Measurements from ENCODE around the gene ABCF2.

Gene ABCF2

GRCh38 chr7:151250181-151251132, 23.5 kb upstream of the ABCF2 start:
- DNase-seq, result no peak
- Histone ChIP-seq H3K4me3 (ENCODE audit: low read depth, low read length) (no peak overlapping the region), H3K36me3 (no peaks in the 10 kb centered on the region), H3K9me3 (no peaks in the 10 kb centered on the region), H3K4me1 (peaks cover 6% of the 10 kb centered on the region), H3K27me3 (no peaks in the 10 kb centered on the region)
- TF ChIP-seq, protein P1, sequence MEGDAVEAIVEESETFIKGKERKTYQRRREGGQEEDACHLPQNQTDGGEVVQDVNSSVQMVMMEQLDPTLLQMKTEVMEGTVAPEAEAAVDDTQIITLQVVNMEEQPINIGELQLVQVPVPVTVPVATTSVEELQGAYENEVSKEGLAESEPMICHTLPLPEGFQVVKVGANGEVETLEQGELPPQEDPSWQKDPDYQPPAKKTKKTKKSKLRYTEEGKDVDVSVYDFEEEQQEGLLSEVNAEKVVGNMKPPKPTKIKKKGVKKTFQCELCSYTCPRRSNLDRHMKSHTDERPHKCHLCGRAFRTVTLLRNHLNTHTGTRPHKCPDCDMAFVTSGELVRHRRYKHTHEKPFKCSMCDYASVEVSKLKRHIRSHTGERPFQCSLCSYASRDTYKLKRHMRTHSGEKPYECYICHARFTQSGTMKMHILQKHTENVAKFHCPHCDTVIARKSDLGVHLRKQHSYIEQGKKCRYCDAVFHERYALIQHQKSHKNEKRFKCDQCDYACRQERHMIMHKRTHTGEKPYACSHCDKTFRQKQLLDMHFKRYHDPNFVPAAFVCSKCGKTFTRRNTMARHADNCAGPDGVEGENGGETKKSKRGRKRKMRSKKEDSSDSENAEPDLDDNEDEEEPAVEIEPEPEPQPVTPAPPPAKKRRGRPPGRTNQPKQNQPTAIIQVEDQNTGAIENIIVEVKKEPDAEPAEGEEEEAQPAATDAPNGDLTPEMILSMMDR (IDR thresholded peaks at IDR 0.05; ENCODE audit: low read depth, low read length), result no peak

DNA sequence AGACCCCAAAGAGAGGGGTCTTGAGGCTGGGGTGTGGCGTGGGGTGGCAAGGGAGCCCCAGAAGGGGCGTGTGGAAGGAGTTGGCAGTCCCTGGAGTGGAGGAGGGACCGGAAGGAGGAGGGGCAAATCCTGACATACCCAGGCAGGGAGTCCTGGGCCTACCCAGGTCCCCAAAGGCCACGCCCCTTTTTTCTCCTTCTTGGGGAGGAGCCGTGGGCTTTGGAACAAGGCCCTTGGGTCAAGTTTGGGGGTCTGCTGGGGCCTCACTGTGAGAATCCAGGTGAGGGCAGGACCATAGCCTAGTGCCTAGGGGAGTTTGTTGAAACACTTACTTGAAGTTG, 22.7 kb upstream of the ABCF2 start:
- H3K27me3 ChIP-seq, result peaks cover 4% of the 10 kb centered on the region
- H3K36me3 ChIP-seq, result no peaks in the 10 kb centered on the region
- TF ChIP-seq, protein P1 (IDR thresholded peaks at IDR 0.05; ENCODE audit: low read depth, low read length), result no peak
- DNase-seq, result no peak
- H3K4me3 ChIP-seq (ENCODE audit: low read depth, low read length), result no peak overlapping the region
- H3K4me1 ChIP-seq, result peaks cover 9% of the 10 kb centered on the region
- no peaks in the 10 kb centered on the region for H3K9me3 ChIP-seq

- DNase-seq, result peak; percentile 66
- H3K9me3 ChIP-seq, result no peaks in the 10 kb centered on the region
- H3K36me3 ChIP-seq, result no peaks in the 10 kb centered on the region
- TF ChIP-seq, protein P1 (IDR thresholded peaks at IDR 0.05; ENCODE audit: low read depth, low read length), result no peak
- peaks cover 4% of the 10 kb centered on the region for H3K27me3 ChIP-seq
- H3K4me3 ChIP-seq (ENCODE audit: low read depth, low read length), result peak overlapping the region; percentile 42
- H3K4me1 ChIP-seq, result peaks cover 14% of the 10 kb centered on the region
Observed at GRCh38 chr7:151249034-151249731, 22.2 kb upstream of the ABCF2 start.

- Histone ChIP-seq H3K36me3 (no peaks in the 10 kb centered on the region), H3K9me3 (no peaks in the 10 kb centered on the region), H3K4me1 (peaks cover 20% of the 10 kb centered on the region), H3K4me3 (ENCODE audit: low read depth, low read length) (peak within 1 kb of the TSS; percentile 63), H3K27me3 (peaks cover 4% of the 10 kb centered on the region)
- TF ChIP-seq, protein P1 (IDR thresholded peaks at IDR 0.05; ENCODE audit: low read depth, low read length), result no peak
- peak; percentile 69 for DNase-seq
Observed at GRCh38 chr7:151248346-151249033, 21.5 kb upstream of the ABCF2 start, which contains the start of gene SMARCD3. TSS of gene SMARCD3 (minus strand) at chr7:151248694. CDS start at chr7:151248562, 132 bp downstream.

DNA sequence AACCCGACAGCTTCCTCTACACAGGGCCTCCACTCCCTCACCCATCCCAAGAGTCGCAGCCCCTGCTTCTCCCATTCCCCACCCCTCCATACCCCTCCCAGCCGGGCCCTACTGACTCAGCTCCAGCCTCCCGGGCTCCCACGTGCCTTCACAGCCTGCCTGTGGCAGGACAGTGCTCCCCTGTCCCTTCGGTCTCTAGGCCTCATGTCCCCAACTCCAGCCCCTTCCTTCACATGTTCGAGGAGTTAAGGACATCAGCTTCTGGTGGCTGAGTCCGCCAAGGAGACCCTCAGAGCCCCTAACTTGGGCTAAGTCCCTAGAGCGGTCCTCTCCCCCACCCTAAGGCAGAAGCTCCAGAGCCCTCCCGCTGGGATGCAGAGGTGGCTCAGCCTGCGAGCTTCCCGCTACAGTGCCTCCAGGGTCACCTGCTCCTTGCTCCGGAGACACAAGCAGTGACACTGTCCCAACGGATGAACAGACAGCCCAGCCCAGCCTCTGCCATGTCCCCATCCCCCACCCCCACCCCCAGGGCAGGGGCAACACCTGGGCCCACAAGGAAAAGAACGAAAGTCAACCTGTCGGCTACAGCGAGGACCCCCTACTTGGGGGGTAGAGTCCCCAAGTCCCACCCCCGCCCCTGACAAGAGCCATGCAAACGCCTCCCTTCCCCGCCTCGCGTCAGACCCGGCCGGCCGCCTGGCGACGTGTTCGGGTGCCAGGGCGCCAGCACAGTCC, 20.8 kb upstream of the ABCF2 start:
- peak overlapping the region; percentile 63 for H3K4me3 ChIP-seq (ENCODE audit: low read depth, low read length)
- peaks cover 4% of the 10 kb centered on the region for H3K27me3 ChIP-seq
- H3K36me3 ChIP-seq, result no peaks in the 10 kb centered on the region
- no peak for DNase-seq
- TF ChIP-seq, protein P1 (IDR thresholded peaks at IDR 0.05; ENCODE audit: low read depth, low read length), result no peak
- H3K4me1 ChIP-seq, result peaks cover 20% of the 10 kb centered on the region
- H3K9me3 ChIP-seq, result no peaks in the 10 kb centered on the region
